NCI-H2081 treated with DMSO at 0.1 percent for 48 hours (cell line): ENCODE data around the gene DSE.

Experiments used
- DNase-seq: peaks from one replicate; lab custom pipeline; 2025; lab: John Stamatoyannopoulos, UW

The DSE gene

GRCh38 chr6:116387374-116387773, 16.6 kb downstream of the DSE start:
- DNase-seq, result no peak

DNA sequence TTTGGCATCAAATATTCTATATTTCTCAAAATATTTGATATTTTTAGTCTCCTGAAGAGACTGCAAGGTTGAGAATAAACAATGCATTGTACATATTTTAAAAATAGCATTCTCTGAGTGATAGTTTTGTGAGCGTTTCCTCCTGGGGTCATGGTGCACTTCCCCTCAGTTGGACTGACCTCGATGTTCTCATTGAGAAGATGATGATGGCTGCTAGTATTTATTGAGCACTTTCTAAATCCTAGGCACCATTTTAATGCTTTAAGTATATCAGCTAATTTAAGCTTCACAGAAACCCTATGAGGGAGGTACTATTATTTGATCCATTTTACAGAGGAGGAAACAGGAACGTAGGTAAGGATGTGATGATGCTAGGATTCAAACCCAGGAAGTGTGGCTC, 18.2 kb downstream of the DSE start:
- DNase-seq, result no peak

DNA sequence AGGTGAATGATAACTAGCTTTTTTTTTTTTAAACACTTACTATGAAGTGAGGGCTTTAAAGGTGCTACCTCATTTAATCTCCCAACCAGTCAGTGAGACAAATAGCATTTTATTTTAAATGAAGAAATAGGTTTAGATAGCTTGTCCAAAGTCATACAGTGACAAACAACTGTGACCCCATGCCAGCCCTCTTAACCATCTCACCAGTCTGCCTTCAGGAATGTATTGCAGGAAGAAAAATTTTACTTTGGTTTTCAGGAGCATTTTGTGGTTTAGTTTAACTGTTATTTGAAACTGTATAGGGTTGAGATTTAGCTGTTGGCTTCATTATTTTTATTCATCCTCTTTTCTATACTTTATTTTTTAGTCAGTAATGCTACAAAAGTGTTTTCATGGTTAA, 18.6 kb downstream of the DSE start:
- DNase-seq, result no peak

- no peak for DNase-seq
These were observed 19.8 kb downstream of the DSE start for GRCh38 chr6:116390581-116390980.

DNA sequence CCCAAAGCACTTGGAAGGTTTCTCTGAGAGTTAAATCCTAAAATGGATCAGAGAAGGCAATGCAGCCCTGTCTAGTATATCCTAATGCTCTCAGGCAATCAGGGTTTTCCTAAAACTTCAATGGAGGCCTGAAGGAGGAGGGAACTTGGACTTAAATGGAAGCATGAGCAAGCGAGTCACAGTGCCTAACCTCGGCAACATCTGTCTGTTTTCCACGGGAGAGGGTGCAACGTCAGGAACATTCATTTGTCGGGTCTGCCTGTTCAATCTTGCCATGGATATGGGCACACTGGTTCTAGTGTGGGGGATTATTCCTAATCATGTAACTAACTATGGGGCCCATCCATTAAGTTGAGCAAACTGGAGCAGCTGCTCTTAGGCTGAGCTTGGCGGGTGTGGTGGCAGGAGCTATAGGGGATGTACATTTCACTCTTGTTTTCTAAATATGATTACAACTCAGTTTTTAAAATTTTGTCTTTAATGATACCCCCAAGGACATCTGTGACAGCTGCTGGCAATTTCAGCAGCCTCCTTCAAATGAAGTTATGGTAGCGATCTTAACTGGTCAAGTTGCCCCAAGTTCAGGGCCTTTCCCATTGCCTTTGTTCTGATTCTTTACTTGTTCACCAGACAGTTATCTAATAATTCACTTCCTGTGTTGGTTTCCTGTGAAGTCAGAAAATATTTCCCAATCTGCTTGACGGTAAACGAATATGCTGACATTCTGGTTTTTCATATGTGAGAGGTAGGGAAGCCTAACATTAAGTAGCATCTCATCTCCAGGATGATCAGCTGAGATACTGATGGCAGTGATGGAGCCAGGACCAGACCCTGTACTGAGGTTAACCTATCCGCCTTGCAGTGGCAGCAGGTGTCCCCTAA, 21.6 kb downstream of the DSE start:
- no peak for DNase-seq

- DNase-seq, result no peak
These were observed 22.7 kb downstream of the DSE start for GRCh38 chr6:116393430-116393829.

- DNase-seq, result no peak
These were observed 24.9 kb downstream of the DSE start for GRCh38 chr6:116395647-116396046.

DNA sequence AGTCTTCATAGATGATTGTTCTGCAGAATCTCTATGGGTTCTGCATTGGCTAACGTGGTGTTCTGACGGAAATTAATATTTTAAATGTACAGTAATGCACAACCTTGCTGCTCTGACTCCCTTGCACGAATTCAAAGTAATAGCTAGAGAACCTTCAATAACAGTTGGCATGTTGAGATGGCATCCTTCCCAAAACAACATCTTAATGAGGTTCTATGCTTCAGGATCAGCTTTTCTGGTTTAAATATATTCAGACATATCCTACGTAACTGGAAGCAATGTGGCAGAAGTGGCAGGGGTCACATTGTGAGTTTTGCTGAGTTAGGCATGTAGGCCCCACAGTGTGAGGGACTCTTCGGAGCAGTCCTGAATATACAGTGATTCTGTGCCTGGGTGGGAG, 25.7 kb downstream of the DSE start:
- no peak for DNase-seq

DNA sequence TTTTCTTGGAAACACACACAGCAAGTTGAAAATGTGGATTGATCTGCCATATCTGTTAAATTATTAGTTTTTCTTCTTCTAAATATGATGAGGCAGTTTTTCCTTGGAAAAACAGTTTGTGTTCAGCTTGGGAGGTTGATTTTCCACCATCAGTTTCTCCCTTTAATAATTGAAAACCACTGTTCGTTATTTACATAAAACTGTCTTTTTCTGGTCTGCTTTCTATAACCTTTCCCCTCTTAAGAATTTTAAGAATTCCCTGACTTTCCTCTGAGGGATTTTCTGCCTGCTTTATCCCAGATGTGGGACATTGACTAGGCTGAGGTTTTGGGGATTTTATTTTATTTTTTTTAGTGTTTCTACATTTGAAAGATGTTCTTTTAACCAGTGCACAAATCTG, 27.2 kb downstream of the DSE start:
- DNase-seq, result no peak

DNA sequence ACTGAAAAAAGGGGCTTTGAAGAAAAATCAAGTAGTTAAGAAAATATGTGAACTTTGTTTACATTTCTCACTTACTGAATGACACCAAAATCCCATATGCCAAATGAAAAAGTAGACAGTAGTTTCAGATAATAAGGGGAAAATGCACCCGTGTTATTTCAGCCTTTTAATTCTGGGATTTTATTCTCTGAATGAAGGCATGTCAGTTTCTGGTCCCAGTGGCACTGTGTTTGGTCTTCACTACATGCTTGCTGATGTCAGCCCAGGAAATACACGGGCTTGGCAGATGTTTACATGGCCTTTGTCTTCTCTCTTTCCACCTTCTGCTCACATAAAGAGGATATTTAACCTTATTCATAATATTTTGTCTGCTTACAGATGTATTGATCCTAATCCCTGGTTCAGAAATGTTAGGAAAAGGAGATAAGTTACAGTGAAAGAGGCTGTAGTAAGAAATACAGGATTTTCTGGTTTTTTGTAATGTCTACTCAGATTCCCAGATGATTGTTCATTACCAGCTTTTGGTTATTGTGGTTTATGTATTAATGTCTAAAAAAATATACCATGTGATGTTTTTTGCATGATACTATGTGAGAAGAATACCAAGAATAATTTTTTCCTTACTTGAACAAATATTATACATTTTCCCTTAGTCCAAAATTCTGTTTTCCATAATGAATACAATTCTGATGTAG, 27.7 kb downstream of the DSE start:
- DNase-seq, result no peak

DNA sequence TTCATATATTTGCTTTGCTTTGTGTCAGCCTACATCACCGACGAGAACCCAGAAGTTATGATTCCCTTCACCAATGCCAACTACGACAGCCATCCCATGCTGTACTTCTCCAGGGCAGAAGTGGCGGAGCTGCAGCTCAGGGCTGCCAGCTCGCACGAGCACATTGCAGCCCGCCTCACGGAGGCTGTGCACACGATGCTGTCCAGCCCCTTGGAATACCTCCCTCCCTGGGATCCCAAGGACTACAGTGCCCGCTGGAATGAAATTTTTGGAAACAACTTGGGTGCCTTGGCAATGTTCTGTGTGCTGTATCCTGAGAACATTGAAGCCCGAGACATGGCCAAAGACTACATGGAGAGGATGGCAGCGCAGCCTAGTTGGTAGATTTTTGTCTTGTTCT, 28.5 kb downstream of the DSE start:
- no peak for DNase-seq

DNA sequence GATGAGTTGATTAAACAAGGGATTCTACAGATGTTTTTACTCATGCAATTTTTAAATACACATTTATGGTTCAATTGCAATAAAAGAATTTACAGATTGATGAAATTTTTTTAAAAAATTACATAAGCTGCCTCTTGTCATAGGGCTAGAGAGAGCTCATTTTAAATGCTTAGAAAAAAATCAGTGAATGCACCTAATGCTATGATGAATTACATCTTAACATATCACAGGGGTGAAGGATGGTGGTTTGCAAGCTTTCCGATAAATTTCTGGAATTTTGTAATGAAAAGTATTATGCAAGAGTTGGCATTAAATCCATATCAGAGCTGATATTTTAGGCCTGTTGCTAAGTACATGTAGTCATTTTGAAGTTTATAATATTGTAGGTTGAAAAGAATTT, 29.6 kb downstream of the DSE start:
- DNase-seq, result no peak

- no peak for DNase-seq
These were observed 31.6 kb downstream of the DSE start for GRCh38 chr6:116402108-116402937.

- no peak for DNase-seq
These were observed 32.5 kb downstream of the DSE start for GRCh38 chr6:116403205-116403604.

DNA sequence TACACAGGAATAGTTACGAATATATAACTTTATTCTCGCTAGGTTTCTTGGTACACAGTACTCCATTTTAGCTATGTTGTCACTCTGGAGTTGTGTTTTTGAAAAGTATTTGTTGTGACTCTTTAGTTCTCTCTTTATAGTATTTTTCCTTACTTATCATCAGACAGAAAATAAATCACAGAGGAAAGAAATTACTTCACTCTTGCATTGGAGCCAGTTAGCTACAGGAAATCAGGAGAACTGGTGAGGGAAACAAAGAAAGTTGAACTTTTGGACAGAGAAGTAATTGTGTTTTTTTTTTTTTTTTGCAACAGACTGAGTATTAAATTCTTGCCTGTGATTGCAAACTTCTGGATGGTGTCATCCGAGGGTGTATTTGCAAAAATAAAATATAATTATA, 33.9 kb downstream of the DSE start:
- DNase-seq, result no peak

DNA sequence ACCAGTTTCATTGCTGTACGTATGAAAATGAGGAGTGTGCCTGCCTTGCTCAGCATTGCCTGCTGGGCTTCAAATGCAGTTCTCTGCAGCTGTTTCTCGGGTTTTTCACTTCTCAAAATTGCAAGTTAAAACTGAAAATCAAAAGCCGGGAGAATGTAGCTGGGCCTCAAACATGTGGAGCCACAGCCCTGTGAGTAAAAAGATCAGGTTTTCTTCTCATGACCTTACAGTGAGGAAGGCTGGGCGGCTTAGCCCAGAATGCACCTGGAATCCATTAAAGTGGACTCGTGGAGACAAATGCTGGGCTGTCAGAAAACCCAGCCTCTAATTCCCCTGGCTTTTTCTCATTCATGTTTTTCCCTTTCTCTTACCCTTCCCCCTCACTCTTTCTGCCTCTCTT, 34.4 kb downstream of the DSE start:
- no peak for DNase-seq

GRCh38 chr6:116405652-116406356, 35.1 kb downstream of the DSE start:
- DNase-seq, result no peak

DNA sequence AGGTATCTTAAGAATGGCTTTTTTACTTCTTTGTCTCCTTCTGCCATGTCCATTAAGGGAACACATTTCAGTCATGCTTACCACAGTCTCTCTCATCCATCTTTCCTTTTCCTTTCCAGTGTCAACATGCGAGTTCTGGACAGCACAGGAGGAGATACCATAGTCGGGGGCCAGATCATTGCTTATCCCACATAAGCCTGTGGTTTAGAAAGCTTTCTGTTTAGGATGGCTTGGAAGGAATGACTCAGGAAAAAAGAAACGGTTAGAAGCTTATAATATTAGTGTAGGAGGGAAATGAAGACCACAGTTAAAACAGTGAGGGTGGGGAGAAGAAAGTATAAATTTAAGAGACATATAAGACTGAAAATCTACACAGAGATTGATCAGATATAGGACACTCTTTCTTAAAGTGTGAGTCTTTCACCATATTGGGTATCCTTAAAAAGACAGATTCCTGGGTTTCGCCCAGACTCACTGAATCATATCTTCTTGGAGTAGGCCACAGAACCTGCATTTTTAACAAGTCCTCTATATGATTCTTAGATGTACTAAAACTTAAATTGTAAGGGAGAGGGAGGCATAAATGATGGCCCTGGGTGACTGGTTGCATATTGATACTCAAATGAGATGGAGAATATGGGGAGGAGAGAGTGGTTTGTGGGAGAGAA, 36.1 kb downstream of the DSE start:
- no peak for DNase-seq

- DNase-seq, result no peak
These were observed 37.7 kb downstream of the DSE start for GRCh38 chr6:116408491-116408890.

GRCh38 chr6:116409756-116410155, 39.0 kb downstream of the DSE start:
- no peak for DNase-seq

- DNase-seq, result no peak
These were observed 40.5 kb downstream of the DSE start for GRCh38 chr6:116411284-116411623.

- no peak for DNase-seq
These were observed 41.5 kb downstream of the DSE start for GRCh38 chr6:116412270-116412669.
